GM10266 (cell line): Measurements from ENCODE around the gene RNF214.

Experiments
- DNase-seq: peaks from one replicate; pipeline ENCODE4 v3.0.0; 2012; ENCODE audit errors: extremely low spot score
- TF ChIP-seq, protein P1 (sequence below): IDR thresholded peaks from 2 replicates; pipeline ENCODE4 v1.5.1; 2012; ENCODE audit warnings: mild to moderate bottlenecking, low read depth; ENCODE audit not compliant: control insufficient read depth, insufficient read depth; ENCODE audit errors: missing control alignments

The RNF214 gene

DNA sequence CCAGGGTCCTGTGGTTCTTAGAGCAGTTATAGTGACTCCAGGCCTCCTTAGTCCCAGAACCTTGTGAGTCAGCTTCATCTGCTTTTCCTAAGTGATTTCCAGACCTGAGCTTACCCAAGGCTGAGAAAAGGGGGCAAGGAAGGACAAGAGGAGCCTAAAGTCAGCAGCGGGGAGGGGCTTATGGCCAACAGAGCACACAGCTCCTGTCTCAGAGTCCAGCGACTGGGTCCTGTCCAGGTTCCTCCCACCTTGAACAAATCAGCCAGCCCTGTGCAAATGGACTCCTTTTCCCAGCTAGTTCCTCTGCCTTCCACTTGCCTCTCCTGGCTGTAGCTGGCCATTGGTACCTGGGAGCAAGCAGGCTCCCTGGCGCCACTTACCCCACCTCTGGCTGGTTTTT lies 72.7 kb downstream of the RNF214 start:
- DNase-seq, result no peak
- TF ChIP-seq, protein P1, sequence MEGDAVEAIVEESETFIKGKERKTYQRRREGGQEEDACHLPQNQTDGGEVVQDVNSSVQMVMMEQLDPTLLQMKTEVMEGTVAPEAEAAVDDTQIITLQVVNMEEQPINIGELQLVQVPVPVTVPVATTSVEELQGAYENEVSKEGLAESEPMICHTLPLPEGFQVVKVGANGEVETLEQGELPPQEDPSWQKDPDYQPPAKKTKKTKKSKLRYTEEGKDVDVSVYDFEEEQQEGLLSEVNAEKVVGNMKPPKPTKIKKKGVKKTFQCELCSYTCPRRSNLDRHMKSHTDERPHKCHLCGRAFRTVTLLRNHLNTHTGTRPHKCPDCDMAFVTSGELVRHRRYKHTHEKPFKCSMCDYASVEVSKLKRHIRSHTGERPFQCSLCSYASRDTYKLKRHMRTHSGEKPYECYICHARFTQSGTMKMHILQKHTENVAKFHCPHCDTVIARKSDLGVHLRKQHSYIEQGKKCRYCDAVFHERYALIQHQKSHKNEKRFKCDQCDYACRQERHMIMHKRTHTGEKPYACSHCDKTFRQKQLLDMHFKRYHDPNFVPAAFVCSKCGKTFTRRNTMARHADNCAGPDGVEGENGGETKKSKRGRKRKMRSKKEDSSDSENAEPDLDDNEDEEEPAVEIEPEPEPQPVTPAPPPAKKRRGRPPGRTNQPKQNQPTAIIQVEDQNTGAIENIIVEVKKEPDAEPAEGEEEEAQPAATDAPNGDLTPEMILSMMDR, result no peak

DNA sequence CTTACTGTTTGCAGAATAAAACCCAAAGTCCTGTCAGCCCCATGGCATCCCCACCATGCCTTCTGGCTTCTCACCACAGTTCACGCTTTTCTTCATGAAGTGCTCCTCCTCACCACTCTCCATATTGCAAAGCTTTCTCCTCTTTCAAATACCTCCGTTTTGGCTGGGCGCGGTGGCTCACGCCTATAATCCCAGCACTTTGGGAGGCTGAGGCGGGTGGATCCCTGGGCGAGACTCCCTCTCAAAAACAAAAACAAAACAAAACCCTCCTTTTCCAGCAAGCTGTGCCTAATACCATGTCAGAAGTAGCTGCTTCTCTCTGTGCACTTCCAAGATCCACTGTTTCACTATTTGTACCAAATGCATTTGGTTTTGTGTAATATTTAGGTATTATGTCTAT lies 76.8 kb downstream of the RNF214 start:
- DNase-seq, result no peak
- TF ChIP-seq, protein P1, result no peak

DNA sequence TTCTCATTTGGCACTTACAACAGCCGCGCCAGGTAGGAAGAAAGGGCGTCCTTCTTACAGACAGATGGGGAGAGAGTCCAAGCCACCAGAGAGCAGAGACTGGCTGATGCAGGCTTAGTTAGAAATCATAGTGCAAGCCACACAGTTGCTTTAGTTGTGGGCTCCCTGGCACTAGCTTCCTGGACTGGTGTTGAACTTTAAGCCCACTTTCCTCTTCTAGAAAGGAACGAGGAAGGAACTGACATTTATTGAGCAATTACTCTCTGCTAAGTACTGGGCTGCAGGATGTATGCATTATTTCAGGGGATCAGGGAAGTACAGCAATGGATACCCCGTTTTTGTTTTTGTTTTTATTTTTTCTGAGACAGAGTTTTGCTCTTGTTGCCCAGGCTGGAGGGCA lies 80.6 kb downstream of the RNF214 start:
- TF ChIP-seq, protein P1, result no peak
- DNase-seq, result no peak

DNA sequence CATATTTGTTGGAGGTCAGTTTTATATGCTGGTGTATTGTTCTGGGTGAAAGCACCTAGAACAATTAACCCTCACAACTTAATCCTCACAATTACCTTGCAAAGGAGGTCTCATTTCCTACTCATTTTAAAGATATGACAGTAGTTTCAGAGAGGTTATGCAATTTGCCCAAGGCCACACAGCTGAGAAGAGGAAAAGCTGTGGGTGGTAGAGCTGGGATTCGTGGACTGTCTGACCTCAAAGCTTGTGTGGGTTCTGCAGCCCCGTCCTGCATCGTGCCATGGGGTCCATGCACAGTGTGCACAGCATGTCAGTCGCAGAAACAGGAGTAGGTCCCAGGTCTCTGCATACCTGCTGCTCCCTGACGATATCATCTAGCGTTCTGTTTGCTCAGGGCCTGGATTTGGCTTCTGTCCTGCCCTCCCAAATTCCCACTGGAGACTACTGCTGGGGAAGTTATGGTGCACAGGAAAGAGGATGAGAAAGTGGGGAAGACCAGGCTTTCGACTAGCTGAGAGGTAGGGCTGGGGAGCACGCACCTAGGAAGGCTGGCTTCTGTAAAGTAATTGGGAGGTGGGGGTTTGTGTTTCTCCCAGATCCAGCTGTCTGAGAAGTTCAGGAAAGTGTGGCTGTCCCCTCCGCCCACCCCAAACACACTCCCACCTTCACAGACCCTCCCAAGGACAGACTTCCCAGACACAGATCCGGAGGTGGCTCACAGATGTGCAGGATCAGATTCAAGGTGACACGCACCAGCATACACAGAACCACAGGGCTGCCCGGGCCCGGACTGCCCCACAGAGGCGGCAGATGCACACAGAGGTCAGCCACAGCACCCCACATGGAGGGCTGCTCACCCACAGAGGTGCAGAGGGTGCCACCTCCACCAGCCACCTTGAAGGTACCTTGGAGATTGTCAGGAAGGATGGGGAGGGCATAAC lies 81.6 kb downstream of the RNF214 start:
- TF ChIP-seq, protein P1, result no peak
- no peak for DNase-seq

DNA sequence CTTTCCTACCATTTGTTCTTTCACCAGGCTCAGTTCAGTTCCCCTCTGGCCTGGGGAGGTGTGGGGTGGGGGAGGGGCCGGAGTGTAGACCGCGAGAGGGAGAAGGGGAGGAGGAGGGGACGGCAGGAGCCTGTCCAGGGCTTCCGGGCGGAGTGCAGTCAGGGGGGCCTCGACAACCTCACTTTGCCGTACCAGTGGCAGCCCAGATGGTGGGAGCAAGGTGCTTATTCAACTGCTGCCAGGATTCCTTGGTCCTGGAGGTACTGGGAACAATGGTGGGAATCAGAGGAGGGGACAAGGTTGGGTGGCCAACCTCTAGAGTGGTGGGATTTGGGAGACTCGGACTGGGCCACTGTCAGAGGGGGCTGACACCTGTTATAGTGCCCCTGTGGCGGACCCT lies 82.4 kb downstream of the RNF214 start:
- TF ChIP-seq, protein P1, result no peak
- DNase-seq, result no peak

DNA sequence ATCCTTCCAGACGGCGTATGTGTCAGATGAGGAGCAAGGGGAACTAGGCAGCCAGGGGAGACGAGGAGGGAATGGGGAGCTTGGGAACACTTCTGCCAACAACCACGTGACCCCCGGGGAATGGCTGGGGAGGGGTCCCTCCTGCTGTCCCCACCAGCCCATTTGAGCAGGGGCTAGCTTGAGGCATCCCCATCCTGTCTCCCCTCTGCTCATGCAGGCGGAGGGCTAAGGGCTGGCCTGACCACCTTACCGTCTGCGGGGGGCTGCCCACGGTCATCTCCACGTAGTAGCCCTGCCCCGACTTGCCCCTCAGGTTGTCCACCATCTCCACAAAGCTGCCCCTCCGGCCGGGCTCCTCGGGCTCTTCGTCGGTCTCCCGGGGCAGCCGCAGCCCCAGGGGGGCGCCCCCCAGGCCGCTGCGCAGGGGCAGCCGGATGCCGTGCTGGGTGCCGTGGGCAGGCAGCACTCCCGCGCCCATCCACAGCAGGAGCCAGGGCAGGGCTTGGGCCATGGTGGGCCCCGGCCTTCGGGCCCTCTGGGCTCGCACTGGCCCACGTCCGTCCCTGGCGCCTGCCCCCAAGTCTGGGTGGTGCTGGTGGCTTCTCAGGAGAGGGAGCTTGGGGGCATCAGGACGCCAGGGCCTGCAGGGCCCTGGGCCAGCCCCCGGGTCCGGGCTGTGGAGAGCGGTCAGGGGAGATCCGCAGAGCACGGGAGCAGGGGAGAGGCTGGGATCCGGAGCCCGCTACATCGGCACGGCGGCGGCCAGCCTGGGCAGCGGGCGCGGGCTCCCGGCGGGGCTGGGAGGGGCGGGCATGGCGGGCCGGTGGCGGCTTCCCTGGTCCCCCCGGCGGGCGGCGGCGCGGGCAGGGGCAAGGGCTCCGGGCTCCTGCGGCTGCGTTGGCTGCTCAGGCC lies 83.1 kb downstream of the RNF214 start:
- peak; percentile 58 for DNase-seq
- TF ChIP-seq, protein P1, result peak; percentile 7
